IMR-90 (cell line): ENCODE measurements around the gene CUTC. TPM values are rescaled to one million over a fixed set of nuclear protein-coding genes. Genes with fewer than 3 reads are reported as not detected.
A peak's percentile ranks its signal among the peaks of the same experiment; 100 is the strongest.

Experiments
- ATAC-seq: fragments of 200-7000 bp; cut with Tn5 transposase; 2 replicates; pipeline ENCODE4 v1.9.1; 2020; ENCODE audit warnings: low read depth, mild to moderate bottlenecking, moderate library complexity
- BruUV-seq: library from RNA; stranded (reverse); fragments of 400-500 nt; replicated peaks from 2 replicates; lab custom pipeline; 2021; lab: Mats Ljungman, UMichigan
- CTCF ChIA-PET: fragments of 300-600 bp; formaldehyde crosslinking; extraction: SDS; loops from one replicate; lab custom pipeline; 2021; ENCODE audit warnings: antibody characterized with exemption; lab: Yijun Ruan, JAX
- POLR2A ChIA-PET: fragments of 300-600 bp; sonication (Branson Sonifier 250); formaldehyde crosslinking; loops from one replicate; lab custom pipeline; 2022; ENCODE audit warnings: antibody characterized with exemption; ENCODE audit not compliant: unreplicated experiment; lab: Charles Lee
- DNase-seq: peaks from one replicate; pipeline ENCODE4 v3.0.0; 2013
- H2AFZ ChIP-seq: replicated peaks from 2 replicates; pipeline ENCODE3; 2013; ENCODE audit warnings: low read length, mild to moderate bottlenecking; ENCODE audit not compliant: poor library complexity
- H2AK5ac ChIP-seq: 2 replicates; pipeline ENCODE4 v1.6.1; 2013; ENCODE audit warnings: low read depth, low read length, inconsistent platforms
- H2AK9ac ChIP-seq: replicated peaks from 2 replicates; pipeline ENCODE3; 2013; ENCODE audit warnings: mild to moderate bottlenecking, low read depth, low read length, moderate library complexity; ENCODE audit not compliant: poor library complexity
- H2BK120ac ChIP-seq: 2 replicates; pipeline ENCODE4 v1.6.1; 2013; ENCODE audit warnings: low read depth, low read length, inconsistent platforms
- H2BK15ac ChIP-seq: 3 replicates; pipeline ENCODE4 v1.6.1; 2013; ENCODE audit warnings: low read depth, low read length, inconsistent platforms
- H2BK20ac ChIP-seq: 2 replicates; pipeline ENCODE4 v1.6.1; 2013; ENCODE audit warnings: low read depth, mild to moderate bottlenecking, inconsistent platforms, low read length, moderate library complexity
- H2BK5ac ChIP-seq: 2 replicates; pipeline ENCODE4 v1.6.1; 2013; ENCODE audit warnings: mild to moderate bottlenecking, low read depth, low read length, inconsistent platforms; ENCODE audit not compliant: poor library complexity, severe bottlenecking
- H3K14ac ChIP-seq: replicated peaks from 2 replicates; pipeline ENCODE4 v1.6.1; 2013; ENCODE audit warnings: low read depth, low read length, inconsistent platforms
- H3K18ac ChIP-seq: 2 replicates; pipeline ENCODE4 v1.6.1; 2013; ENCODE audit warnings: low read depth, low read length, control low read depth
- H3K23ac ChIP-seq: 2 replicates; pipeline ENCODE4 v1.6.1; 2013; ENCODE audit warnings: low read depth, low read length, inconsistent platforms
- H3K27ac ChIP-seq: 2 replicates; pipeline ENCODE4 v1.5.1; 2013; ENCODE audit warnings: mild to moderate bottlenecking, control low read depth, low read length; ENCODE audit not compliant: insufficient read depth
- H3K27me3 ChIP-seq: 2 replicates; pipeline ENCODE4 v1.6.1; 2013; ENCODE audit warnings: low read length; ENCODE audit not compliant: control insufficient read depth, insufficient read depth
- H3K36me3 ChIP-seq: 2 replicates; pipeline ENCODE4 v1.6.1; 2013; ENCODE audit warnings: low read length, mixed read lengths; ENCODE audit not compliant: control insufficient read depth, insufficient read depth
- H3K4ac ChIP-seq: 2 replicates; pipeline ENCODE4 v1.6.1; 2013; ENCODE audit warnings: low read depth, low read length, inconsistent platforms
- H3K4me1 ChIP-seq: 2 replicates; pipeline ENCODE4 v1.6.1; 2013; ENCODE audit warnings: low read length, mixed read lengths; ENCODE audit not compliant: control insufficient read depth, insufficient read depth
- H3K4me2 ChIP-seq: 2 replicates; pipeline ENCODE4 v1.6.1; 2013; ENCODE audit warnings: low read depth, mild to moderate bottlenecking, control low read depth, low read length, moderate library complexity
- H3K4me3 ChIP-seq: 2 replicates; pipeline ENCODE4 v1.5.1; 2013; ENCODE audit warnings: low read depth, mild to moderate bottlenecking, control low read depth, low read length, moderate library complexity; ENCODE audit not compliant: insufficient read depth
- H3K56ac ChIP-seq: 2 replicates; pipeline ENCODE4 v1.6.1; 2013; ENCODE audit warnings: low read length, inconsistent platforms; ENCODE audit not compliant: insufficient read depth; ENCODE audit errors: extremely low read depth
- H3K79me1 ChIP-seq, 2 experiments: 2 replicates each; pipeline ENCODE4 v1.6.1; 2013; ENCODE audit warnings: low read length in 2 of 2, inconsistent platforms in 1 of 2, low read depth in 1 of 2
- H3K9ac ChIP-seq: 2 replicates; pipeline ENCODE4 v1.6.1; 2013; ENCODE audit warnings: low read depth, low read length, control low read depth
- H3K9me1 ChIP-seq: 2 replicates; pipeline ENCODE4 v1.6.1; 2013; ENCODE audit warnings: low read length, inconsistent platforms; ENCODE audit not compliant: insufficient read depth
- H3K9me3 ChIP-seq: 2 replicates; pipeline ENCODE4 v1.6.1; 2013; ENCODE audit warnings: low read length; ENCODE audit not compliant: control insufficient read depth, insufficient read depth
- H4K20me1 ChIP-seq: 2 replicates; pipeline ENCODE4 v1.6.1; 2013; ENCODE audit warnings: low read length, inconsistent platforms; ENCODE audit not compliant: insufficient read depth
- H4K5ac ChIP-seq: 2 replicates; pipeline ENCODE4 v1.6.1; 2013; ENCODE audit warnings: mild to moderate bottlenecking, low read depth, low read length, control low read depth
- H4K8ac ChIP-seq, 2 experiments: 2 replicates each; pipeline ENCODE4 v1.6.1; 2013; ENCODE audit warnings: low read depth in 2 of 2, low read length in 2 of 2, control low read depth in 1 of 2, inconsistent platforms in 1 of 2
- H4K91ac ChIP-seq: 2 replicates; pipeline ENCODE4 v1.6.1; 2013; ENCODE audit warnings: low read depth, low read length, inconsistent platforms; ENCODE audit not compliant: insufficient read depth
- FOS ChIP-seq: fragments of 150-350 bp; IDR thresholded peaks from 2 replicates; pipeline ENCODE4 v1.6.1; 2016; ENCODE audit warnings: low read depth, low read length
- POLR2A ChIP-seq: IDR thresholded peaks from 2 replicates; pipeline ENCODE4 v1.6.1; 2012; ENCODE audit warnings: mild to moderate bottlenecking, low read depth, low read length
- WGBS, 2 experiments: methylation state at CpG; one replicate each; pipeline versions ENCODE4 v1.1.5 to v1.1.7; 2013; ENCODE audit warnings: missing lambda C conversion rate in 2 of 2; ENCODE audit not compliant: insufficient read length in 1 of 2; ENCODE audit errors: extremely low coverage in 2 of 2; 5-methylcytosine and 5-hydroxymethylcytosine counted together
- dilution Hi-C: fragments of 300-500 bp; cut with HindIII; formaldehyde crosslinking; loops from one replicate; pipeline ENCODE4 v1.14.3; 2018; ENCODE audit warnings: low sequenced_read_pairs; ENCODE audit not compliant: unreplicated experiment
- in situ Hi-C: fragments of 300-500 bp; cut with MboI; formaldehyde crosslinking; loops from 3 replicates; pipeline ENCODE4 v1.14.3; 2019; ENCODE audit warnings: low sequenced_read_pairs, inconsistent platforms, mixed read lengths
- intact Hi-C: fragments of 100-400 bp; cut with micrococcal nuclease; formaldehyde crosslinking; loops from 2 replicates; pipeline ENCODE4 v1.10.0; 2022
- polyA plus RNA-seq, 3 experiments: library from polyadenylated mRNA; depleted of rRNA; stranded (reverse); fragments of >200 nt; gene quantifications; 2 replicates each; pipeline ENCODE4 v1.2.3, GENCODE V29; 2012; ENCODE audit warnings: low replicate concordance in 1 of 3
- total RNA-seq: library from RNA; depleted of rRNA; stranded (reverse); fragments of >200 nt; gene quantifications from 2 replicates; pipeline ENCODE4 v1.2.3, GENCODE V29; 2012
- TF ChIP-seq, protein P1 (sequence below): fragments of 150-350 bp; IDR thresholded peaks from 2 replicates; pipeline ENCODE4 v1.6.1; 2017; ENCODE audit warnings: mild to moderate bottlenecking, antibody characterized with exemption, low read length, low read depth

Gene CUTC
- total and polyA plus RNA-seq, 2 of the 4 experiments (the other 2 are of a cell fraction) = 7.0 to 10.2 TPM

- TF ChIP-seq, protein P1, sequence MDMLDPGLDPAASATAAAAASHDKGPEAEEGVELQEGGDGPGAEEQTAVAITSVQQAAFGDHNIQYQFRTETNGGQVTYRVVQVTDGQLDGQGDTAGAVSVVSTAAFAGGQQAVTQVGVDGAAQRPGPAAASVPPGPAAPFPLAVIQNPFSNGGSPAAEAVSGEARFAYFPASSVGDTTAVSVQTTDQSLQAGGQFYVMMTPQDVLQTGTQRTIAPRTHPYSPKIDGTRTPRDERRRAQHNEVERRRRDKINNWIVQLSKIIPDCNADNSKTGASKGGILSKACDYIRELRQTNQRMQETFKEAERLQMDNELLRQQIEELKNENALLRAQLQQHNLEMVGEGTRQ = no peak
Observed at GRCh38 chr10:99777918-99778714, 46.1 kb downstream of the CUTC start (continued).

GRCh38 chr10:99779335-99779734 is 47.3 kb downstream of the CUTC start:
- Histone ChIP-seq H2BK15ac (peak overlapping the region; percentile 93; the same call in 2 of the 3 replicates), H3K9me1 (peaks cover under 1% of the 10 kb centered on the region; the same call in 1 of the 2 replicates), H3K27me3 (no peaks in the 10 kb centered on the region), H3K9me3 (no peaks in the 10 kb centered on the region), H3K27ac (peak overlapping the region; percentile 100), H2AK9ac (peak overlapping the region; percentile 46), H3K56ac (peak overlapping the region; percentile 97), H2BK20ac (peak overlapping the region; percentile 98), H4K20me1 (no peaks in the 10 kb centered on the region), H3K4me1 (peaks cover 15% of the 10 kb centered on the region), H2BK120ac (peak overlapping the region; percentile 99), H3K18ac (peak overlapping the region; percentile 100), H3K14ac (peak overlapping the region; percentile 96), H2AK5ac (peak overlapping the region; percentile 75), H3K9ac (peak overlapping the region; percentile 97), H2AFZ (peak overlapping the region; percentile 59), H3K4me2 (peak overlapping the region; percentile 96), H3K36me3 (no peaks in the 10 kb centered on the region), H4K5ac (peak overlapping the region; percentile 100), H2BK5ac (peak overlapping the region; percentile 99), H4K91ac (peak overlapping the region; percentile 99), H4K8ac (peak overlapping the region; percentile 94 to 99), H3K4me3 (peak overlapping the region; percentile 31; the same call in 1 of the 2 replicates), H3K23ac (peak overlapping the region; percentile 94), H3K4ac (peak overlapping the region; percentile 99), H3K79me1 (no peaks in the 10 kb centered on the region; a peak in 1 of 4 replicates)
- TF ChIP-seq POLR2A (0 out of 2 replicates have a peak, but pooled peaks have one; percentile 19), FOS (no peak)
- ATAC-seq (peak; percentile 78), DNase-seq (peak; percentile 83)
- POLR2A ChIA-PET = interaction anchor here (0.6 kb wide), 1 partner anchor 10 kb away, joined by 9 read pairs; no protein-coding TSS in a partner anchor
- TSS peak; percentile 58 for BruUV-seq
- 0% methylated on average over 1 of the region's 4 CpGs; no CpG with 5 or more reads in 1 of the 2 experiments for WGBS, 2 experiments
- intact Hi-C loops (no loop called here), dilution Hi-C loops (no loop called here), in situ Hi-C loops (no loop called here)
- CTCF ChIA-PET = no interaction called here
